GM12892 (cell line): ENCODE measurements around the gene CCL13.

Experiments used
- POLR2A ChIP-seq: IDR thresholded peaks from 2 replicates; pipeline ENCODE4 v1.6.1; 2011; ENCODE audit warnings: low read depth, low read length, control low read depth
- TAF1 ChIP-seq: IDR thresholded peaks from 2 replicates; pipeline ENCODE4 v1.6.1; 2011; ENCODE audit warnings: low read depth, mild to moderate bottlenecking, control low read depth, low read length, borderline replicate concordance

DNA sequence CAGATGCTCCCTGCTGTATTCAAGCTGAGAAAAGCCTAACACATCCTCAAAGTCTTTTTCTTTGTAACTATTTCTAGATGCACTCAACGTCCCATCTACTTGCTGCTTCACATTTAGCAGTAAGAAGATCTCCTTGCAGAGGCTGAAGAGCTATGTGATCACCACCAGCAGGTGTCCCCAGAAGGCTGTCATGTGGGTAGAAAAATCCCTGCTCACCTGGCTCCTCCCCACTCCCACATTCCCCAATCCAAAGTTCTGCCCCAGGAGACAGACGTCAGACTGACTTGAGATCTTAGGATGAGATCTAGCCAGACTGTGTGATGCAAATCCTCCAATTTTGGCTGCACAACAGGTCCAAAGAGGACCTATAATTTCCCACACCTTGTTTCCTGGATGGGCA, 1.1 kb downstream of the CCL13 start:
- no peak for TF ChIP-seq POLR2A
- no peak for TF ChIP-seq TAF1
